Superior temporal gyrus (tissue), 1 donor: ENCODE results near the gene MRPS16.

Experiments
- DNase-seq: peaks from one replicate; pipeline ENCODE4 v3.0.0-alpha.2; 2016; ENCODE audit errors: extremely low spot score

Gene MRPS16

DNA sequence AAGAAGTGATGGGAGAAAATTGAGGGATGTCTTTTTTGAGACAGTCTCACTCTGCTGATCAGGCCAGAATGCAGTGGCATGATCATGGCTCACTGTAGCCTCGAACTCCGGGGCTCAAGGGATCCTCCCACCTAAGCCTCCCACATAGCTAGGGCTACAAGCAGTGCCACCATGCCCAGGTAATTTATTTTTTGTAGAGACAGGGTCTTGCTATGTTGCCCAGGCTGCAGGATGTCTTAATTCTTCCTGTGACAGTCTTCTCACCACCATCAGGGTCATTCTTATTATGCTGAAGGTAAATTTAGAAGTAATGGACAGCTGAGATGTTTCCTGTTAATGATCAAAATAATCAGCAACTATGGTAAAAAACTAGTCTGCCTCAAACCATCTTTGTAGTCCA is 12.5 kb downstream of the MRPS16 start:
- no peak for DNase-seq

DNA sequence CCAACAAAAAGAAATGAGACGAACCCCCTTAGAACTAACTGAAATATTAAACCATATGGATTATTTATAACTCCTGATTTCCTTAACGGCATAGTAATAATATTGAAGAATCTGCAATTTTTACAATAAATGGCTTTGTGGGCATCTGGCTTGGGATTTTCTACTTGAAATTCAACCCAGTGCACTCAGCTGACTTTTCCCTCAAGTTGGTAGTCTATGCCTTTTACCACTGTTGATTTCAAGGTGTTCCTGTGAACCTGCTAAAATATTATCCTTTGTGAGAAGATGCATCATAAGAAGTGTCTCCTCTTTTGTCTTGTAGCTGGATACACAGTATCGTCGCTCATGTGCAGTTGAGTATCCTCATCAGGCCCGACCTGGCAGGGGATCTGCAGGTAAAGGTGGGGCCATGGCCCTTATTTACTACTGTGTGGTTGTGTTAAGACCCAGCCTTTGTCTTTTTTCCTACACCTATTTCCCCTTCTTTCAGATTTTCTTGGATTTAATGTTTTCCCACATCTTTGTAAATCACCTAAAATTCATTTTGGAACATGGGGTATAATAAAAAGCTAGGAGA is 13.4 kb downstream of the MRPS16 start:
- DNase-seq = no peak

- no peak for DNase-seq
Observed at GRCh38 chr10:73234695-73235094, 17.7 kb downstream of the MRPS16 start.

GRCh38 chr10:73233883-73234282 is 18.6 kb downstream of the MRPS16 start:
- no peak for DNase-seq

DNA sequence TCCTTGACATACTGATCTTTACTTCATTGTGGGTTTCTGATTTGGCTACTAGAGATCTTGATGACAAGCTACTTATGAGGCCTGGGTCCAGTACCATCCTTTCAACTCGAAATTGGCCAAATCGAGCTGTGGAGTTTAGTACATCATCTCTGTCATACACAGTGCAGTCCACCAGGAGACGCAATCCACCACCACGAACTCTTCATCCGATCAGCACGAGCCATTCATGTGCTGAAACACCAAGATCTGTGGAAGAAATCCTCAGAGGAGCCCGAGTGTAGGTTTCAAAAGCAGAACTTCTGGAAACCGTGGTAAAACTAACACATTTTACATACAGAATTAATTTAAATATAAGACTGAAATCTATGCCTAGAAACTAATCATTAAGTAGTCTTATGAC is 19.6 kb downstream of the MRPS16 start:
- no peak for DNase-seq

- no peak for DNase-seq
Observed at GRCh38 chr10:73229567-73229966, 22.9 kb downstream of the MRPS16 start.

GRCh38 chr10:73228247-73228646 is 24.2 kb downstream of the MRPS16 start:
- DNase-seq = no peak

DNA sequence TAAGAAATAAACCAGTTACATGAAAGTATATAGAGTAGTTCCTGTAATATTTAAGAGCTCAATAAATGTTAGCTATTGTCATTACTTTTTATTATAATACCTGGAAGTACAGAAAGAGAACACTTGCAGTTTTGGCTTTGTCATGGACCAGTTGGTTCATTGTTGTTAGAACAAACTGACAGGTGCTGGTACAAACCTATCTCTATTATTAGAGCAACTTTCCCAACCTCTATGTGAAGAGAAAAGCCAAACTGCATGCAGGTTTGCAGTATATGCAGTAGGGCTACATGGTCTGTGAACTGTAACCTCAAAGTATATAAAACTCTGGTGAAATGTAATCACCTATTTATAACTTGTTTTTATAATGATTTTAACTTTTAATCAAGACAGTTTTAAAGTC is 25.8 kb downstream of the MRPS16 start:
- no peak for DNase-seq

DNA sequence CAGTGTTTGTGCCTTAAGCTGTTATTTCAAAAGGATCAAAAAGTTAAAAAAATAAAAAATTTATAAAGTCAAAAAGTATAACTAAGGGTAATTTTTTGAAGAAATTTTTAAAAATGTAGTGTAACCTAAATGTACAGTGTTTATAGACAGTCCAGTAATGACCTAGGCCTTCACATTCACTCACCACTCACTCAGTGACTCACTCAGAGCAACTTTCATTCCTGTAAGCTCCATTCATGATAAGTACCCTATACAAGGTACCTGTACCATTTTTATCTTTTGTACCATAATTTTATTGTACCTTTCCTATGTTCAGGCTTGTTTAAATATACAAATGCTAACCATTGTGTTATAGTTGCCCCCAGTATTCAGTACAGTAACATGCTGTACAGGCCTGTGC is 26.9 kb downstream of the MRPS16 start:
- DNase-seq = no peak

- no peak for DNase-seq
Observed at GRCh38 chr10:73220989-73221388, 31.5 kb downstream of the MRPS16 start.

DNA sequence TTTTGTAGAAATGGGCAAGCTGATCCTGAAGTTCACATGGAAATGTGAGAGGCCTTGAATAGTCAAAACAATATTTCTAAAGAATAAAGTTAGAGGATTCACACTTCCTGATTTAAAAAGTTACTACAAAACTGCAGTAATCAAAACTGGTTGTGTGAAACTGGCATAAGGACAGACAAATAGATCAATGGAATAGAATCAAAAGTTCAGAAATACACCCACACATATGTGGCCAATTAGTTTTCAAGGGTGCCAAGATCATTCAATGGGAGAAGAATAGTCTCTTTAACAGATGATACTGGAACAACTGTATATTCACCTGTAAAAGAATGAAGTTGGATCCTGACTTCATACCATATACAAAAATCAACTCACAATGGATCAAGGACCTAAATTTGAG is 33.1 kb downstream of the MRPS16 start:
- no peak for DNase-seq

DNA sequence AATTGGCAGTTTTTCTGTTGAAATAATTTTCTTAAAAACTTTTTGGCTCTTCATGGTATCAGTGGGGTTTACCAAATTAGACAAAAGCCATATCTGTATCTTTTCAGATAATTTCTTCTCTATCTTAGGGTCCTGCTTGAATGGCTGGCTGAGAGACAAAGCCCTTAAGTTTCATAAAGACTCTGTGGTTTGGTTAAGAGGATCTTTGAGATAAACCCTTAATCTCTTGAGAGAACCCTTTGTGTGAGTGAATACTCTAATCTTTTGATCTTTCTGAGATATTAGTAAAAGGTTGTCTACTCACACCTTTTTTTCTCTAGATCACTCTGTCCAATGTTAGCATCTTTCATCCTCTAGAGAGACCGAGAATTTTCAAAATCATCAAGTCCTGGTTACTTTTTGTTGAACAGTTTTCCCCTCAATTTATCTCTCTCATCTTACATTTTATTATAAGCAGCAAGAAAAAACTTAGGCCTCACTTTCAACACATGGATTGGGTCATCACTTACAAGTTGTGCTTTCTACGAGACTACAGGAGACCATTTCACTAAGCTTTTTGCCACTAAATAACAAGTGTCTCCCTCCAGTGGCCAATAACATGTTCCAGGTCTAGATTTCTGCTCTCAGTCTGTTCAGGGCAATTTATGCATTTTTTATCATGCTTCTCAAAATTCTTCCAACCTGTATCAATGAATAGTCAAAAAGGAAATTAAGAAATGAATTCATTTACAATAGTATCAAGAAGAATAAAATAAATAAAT is 33.8 kb downstream of the MRPS16 start:
- no peak for DNase-seq

DNA sequence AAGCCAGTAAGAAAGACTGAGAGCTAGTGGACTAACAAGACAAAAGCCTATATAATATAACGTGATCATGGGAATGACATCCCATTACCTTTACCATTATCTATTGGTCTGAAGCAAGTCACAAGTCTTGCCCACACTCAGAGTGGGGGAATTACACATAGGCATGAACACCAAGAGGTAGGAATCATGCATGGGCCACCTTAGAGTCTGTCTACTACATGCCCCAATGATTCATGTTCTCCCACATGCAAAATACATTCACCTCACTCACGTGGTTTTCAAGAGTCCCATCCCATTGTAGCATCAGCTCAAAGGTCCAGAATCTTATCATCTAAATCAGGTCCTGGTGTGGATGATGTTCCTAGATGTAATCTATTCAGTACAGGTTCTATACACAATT is 34.8 kb downstream of the MRPS16 start:
- no peak for DNase-seq

- no peak for DNase-seq
Observed at GRCh38 chr10:73215749-73216148, 36.7 kb downstream of the MRPS16 start.

DNA sequence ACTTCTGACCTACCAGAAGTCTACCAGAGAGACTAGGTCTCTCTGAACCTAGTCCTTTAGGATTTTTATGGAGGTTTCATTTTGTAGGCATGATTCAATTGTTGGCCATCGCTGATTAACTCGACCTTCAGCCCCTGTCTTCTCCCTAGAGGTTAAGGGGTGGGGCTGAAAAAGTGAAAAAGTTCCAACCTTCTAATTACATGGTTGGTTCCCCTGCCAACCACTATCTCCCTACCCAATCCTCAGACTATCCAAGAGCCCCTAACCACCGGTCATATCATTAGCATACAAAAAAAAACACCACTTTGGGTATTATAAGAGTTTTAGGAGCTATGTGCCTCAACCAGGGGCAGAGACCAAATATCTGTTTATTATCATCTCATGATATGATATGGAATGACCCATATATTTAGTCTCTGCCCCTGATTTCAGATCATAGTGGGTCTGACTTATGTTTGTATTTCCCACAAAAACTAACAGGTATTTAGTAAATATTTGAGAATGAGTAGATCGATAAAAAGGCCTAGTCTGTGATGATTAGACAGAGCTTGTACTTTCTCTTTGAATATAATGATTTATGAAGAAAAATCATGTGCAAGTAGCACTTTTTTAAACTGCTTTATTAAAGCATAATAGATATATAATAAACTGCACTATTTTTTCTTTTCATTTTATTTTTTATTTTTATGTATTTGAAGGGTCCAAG is 41.2 kb downstream of the MRPS16 start:
- no peak for DNase-seq

GRCh38 chr10:73210395-73211105 is 41.9 kb downstream of the MRPS16 start:
- no peak for DNase-seq

GRCh38 chr10:73209705-73210104 is 42.7 kb downstream of the MRPS16 start:
- no peak for DNase-seq

DNA sequence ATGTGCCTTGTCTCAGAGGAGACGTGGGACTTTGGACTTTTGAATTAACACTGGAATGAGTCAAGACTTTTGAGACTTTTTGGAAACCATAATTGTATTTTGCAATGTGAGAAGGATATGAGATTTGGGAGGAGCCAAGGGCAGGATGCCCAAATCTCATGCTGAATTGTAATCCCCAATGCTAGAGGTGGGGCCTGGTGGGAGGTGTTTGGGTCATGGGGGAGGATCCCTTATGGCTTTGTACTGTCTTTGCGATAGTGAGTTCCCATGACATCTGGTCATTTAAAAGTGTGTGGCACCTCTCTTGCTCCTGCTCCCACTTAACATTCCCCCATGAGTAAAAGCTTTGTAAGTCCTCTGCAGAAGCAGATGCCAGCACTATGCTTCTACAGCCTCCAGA is 44.6 kb downstream of the MRPS16 start:
- no peak for DNase-seq

DNA sequence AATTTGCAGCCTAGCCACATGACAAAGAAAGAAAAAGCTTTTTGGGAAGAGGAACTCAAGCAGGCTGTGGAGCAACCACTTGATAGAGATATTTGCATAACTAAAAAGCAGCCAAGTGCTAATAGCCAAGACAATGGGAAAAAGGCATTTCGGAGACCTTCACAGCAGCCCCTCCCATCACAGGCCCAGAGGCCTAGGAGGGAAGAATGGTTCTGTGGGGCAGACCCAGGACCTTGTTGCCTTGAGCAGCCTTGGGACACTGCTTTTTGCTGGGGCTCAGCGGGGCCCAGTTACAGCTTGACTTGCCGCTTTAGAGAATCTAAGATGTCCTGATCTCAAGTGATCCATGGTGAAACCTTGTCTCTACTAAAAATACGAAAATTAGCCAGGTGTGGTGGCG is 46.1 kb downstream of the MRPS16 start:
- DNase-seq = no peak

DNA sequence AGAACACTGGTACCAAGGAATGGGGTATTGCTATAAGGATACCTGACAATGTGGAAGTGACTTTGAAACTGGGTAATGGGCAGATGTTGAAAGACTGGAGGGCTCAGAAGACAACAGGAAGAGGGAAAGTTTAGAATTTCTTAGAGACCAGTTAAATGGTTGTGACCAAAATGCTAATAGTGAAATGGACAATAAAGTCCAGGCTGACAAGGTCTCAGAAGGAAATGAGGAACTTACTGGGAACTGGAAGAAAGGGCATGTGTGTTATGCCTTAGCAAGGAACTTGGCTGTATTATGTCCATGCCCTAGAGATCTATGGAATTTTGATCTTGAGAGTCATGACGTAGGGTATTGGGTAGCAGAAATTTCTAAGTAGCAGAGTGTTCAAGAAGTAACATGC is 46.6 kb downstream of the MRPS16 start:
- DNase-seq = no peak

- DNase-seq = no peak
Observed at GRCh38 chr10:73205081-73205480, 47.4 kb downstream of the MRPS16 start.
